Cardiac fibroblast (primary cell): ENCODE results near the gene NMT1.
A peak's percentile ranks its signal among the peaks of the same experiment; 100 is the strongest.

Source experiments
- DNase-seq, 2 donors: peaks; one replicate each; pipeline versions ENCODE4 v3.0.0 to v3.0.0-alpha.2; 2010; ENCODE audit warnings: low read depth in 2 of 2
- H3K4me3 ChIP-seq, 2 donors: replicated peaks in 1 of 2; 1 replicate in 1 of 2; 2 replicates in 1 of 2; pipeline ENCODE4 v1.5.1; 2011; ENCODE audit warnings: low read depth in 2 of 2, low read length in 2 of 2, mild to moderate bottlenecking in 2 of 2, moderate library complexity in 1 of 2
- TF ChIP-seq, protein P1 (sequence below): IDR thresholded peaks from one replicate; pipeline ENCODE4 v1.5.1; 2011; ENCODE audit warnings: low read depth, mild to moderate bottlenecking, low read length, inconsistent platforms

NMT1 gene

DNA sequence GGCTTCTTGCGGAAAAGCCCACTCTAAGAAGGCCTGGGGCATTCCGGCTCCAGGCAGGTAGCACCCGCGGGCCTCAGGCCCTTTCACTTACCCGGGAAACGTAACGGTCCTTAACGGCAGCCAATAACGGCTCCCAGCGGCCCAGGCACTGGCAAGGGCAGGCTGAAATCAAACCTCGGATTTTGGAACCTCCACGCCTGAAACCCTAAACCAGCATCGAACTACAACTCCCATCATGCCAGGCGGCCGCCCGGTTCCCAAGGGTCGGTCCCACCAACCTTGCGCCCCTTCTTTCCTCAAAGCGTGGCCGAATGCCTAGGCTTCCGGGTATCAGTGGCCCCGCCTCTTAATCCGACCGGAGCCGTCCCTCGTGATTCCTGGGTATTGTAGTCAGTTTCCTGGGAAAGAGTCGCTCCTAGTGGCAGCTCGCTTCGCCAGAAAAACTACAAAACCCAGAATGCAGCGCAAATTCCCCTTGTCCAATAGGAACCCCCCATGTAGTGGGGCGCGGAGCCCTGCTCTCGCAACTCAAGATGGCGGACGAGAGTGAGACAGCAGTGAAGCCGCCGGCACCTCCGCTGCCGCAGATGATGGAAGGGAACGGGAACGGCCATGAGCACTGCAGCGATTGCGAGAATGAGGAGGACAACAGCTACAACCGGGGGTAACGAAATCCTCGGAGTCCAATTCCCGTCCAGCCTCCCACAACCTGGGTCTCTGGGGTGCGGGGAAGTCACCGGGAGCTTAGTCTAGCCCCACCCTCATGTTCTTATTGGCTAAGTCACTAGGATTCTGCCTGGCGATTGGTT is at the start of gene NMT1:
NMT1 (plus strand) TSS at position 521 of the 809 bp plus-strand sequence; CDS start at position 534, 13 bp downstream.
- H3K4me3 ChIP-seq = peak within 1 kb of the TSS; percentile 80 to 98
- TF ChIP-seq, protein P1, sequence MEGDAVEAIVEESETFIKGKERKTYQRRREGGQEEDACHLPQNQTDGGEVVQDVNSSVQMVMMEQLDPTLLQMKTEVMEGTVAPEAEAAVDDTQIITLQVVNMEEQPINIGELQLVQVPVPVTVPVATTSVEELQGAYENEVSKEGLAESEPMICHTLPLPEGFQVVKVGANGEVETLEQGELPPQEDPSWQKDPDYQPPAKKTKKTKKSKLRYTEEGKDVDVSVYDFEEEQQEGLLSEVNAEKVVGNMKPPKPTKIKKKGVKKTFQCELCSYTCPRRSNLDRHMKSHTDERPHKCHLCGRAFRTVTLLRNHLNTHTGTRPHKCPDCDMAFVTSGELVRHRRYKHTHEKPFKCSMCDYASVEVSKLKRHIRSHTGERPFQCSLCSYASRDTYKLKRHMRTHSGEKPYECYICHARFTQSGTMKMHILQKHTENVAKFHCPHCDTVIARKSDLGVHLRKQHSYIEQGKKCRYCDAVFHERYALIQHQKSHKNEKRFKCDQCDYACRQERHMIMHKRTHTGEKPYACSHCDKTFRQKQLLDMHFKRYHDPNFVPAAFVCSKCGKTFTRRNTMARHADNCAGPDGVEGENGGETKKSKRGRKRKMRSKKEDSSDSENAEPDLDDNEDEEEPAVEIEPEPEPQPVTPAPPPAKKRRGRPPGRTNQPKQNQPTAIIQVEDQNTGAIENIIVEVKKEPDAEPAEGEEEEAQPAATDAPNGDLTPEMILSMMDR = no peak

DNA sequence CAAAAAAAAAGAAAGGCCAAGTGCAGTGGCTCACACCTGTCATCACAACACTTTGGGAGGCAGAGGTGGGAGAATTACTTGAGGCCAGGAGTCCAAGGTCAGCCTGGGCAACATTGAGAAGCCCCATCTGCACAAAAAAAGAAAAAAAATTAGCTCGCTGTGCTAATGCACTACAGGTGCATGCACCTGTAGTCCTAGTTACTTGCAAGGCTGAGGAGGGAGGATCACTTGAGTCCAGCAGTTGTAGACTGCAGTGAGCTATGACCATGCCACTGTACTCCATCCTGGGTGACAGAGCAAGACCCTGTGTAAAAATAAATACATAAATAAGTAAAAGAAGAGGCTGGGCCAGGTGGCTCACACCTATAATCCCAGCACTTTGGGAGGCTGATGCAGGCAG is 49.4 kb upstream of the NMT1 start:
- H3K4me3 ChIP-seq = no peak overlapping the region
- DNase-seq = no peak
- TF ChIP-seq, protein P1 = no peak

More for the DNA sequence above, at the start of gene NMT1:
- peak; percentile 100 for DNase-seq

DNA sequence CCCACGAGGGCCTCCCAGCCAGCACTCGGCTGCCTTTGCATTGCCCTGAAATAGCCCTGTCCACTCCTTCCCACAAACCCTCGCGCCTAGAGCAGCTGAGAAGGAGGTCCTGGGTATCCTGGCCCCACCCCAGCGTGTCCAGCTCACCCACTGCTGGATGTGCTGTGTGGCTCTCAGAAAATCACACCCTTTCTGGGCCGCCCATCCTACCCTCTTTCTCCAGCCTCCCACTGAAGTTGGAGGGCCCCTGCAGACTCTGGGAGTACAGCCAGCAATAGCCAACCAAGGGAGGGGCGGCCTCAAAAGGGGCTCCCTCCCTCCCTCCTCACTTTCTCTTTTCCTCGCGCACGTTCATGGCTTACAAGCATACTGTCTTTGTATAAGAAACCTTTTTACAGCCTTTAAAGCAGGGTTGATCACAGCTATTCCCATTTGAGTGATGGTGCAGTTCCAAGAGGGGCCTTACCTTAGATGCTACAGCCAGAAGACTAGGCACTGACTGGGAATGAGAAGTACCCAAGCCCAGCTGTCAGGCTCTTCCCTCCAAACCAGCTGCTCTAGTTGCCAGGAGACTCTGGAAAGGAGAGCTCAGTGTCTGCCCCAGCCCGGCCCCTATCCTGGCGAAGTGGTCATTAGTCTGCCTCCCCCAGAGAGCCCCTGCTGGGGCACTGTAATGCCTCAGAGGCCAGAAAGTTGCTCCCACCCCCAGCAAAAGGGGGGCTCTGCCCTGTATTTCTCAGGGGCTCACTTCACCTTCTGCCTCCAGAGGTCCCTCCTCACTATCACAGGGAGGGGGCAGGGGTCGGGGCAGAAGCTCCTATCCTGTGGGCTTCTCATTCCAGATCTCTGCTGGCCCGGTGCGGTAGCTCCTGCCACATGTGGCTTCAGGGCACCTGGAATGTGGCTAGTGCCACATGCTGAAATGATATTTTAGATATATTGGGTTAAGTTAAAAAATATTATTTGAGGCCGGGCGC is 47.8 kb upstream of the NMT1 start:
- TF ChIP-seq, protein P1 = no peak
- peak in 1 of 2 donors; percentile 54 for DNase-seq
- peak overlapping the region in 1 of 2 donors; percentile 1 for H3K4me3 ChIP-seq

DNA sequence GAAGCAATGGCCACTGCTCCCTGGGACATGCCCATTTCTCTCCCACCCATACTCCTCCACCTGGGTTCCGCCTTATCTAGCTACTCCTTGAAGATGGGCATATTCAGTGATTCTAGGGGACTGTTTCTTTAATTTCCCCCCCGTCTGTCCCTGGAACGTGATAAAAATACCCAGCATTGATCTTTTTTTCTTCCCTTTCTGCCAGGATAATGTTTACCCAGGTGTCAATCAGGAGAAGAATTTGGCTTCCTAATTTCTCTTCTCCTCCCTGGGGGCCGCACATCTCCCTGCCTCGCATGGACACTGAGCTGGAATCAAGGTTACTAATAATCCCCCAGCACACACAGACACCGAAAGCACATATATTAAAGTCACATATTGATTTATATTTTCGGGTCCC is 44.9 kb upstream of the NMT1 start:
- no peak overlapping the region for H3K4me3 ChIP-seq
- TF ChIP-seq, protein P1 = no peak
- DNase-seq = no peak

DNA sequence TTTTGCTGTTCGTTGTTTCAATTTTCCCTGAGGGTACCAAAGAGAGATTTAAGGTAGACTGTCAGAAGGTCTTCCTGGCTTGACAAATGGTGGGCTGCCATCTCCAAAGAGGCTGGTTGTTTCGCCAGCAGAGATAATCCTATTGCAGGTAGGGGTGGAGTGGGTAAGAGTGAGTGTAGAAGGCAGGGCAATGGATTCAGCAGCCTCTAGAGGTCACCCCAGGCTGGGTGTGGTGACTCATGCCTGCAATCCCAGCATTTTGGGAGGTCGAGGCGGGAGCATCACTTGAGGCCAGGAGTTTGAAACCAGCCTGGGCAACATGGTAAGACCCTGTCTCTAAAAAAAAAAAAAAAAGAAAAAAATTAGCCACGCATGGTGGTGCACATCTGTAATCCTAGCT is 44.3 kb upstream of the NMT1 start:
- DNase-seq = no peak
- no peak overlapping the region for H3K4me3 ChIP-seq
- TF ChIP-seq, protein P1 = peak; percentile 35

DNA sequence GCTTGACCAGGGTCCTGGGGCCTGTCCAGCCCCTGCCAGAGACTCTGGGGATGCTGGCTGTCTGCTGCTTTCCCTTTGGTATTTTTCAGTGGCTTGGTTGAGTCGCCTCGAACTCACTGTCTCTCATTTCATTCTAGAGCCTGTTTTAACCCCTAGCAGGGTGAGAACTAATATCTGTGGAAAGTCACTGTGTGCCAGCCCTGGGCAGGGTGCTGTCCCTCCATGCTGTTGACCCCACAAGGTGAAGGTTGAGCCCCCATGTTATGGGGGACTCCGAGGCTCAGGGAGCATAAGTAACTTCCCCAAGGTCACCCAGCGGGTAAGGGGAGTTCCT is 42.6 kb upstream of the NMT1 start:
- DNase-seq = no peak
- TF ChIP-seq, protein P1 = no peak
- H3K4me3 ChIP-seq = peak overlapping the region; percentile 36 to 54
